ENCODE results near the gene MSI2. TPM values are rescaled to one million over a fixed set of nuclear protein-coding genes. Genes with fewer than 3 reads are reported as not detected.

MSI2 gene
- polyA plus RNA-seq, 1 experiment, result 9.2 TPM

- H3K4me3 ChIP-seq (ENCODE audit: low read depth, low read length), result no peak overlapping the region
- peaks cover 11% of the 10 kb centered on the region for H3K27me3 ChIP-seq (ENCODE audit: control insufficient read depth, insufficient read depth, low read length)
- DNase-seq (ENCODE audit: low read depth), result no peak
- CTCF ChIA-PET, result interaction anchor here (0.6 kb wide), 1 partner anchor 92 kb away, joined by 4 read pairs; no protein-coding TSS in a partner anchor
- no peaks in the 10 kb centered on the region for H3K36me3 ChIP-seq (ENCODE audit: control insufficient read depth, insufficient read depth, low read length)
- no peak for TF ChIP-seq CTCF (IDR thresholded peaks at IDR 0.05; ENCODE audit: insufficient read depth, low read depth, low read length)
- POLR2A ChIA-PET, result no interaction called here
Observed at GRCh38 chr17:57701124-57701523, 444.8 kb downstream of the MSI2 start.

GRCh38 chr17:57703273-57703672, 446.9 kb downstream of the MSI2 start:
- ChIA-PET POLR2A (no interaction called here), CTCF (no interaction called here)
- Histone ChIP-seq H3K27me3 (ENCODE audit: control insufficient read depth, insufficient read depth, low read length) (peaks cover 20% of the 10 kb centered on the region), H3K36me3 (ENCODE audit: control insufficient read depth, insufficient read depth, low read length) (no peaks in the 10 kb centered on the region), H3K4me3 (ENCODE audit: low read depth, low read length) (no peak overlapping the region)
- no peak for TF ChIP-seq CTCF (IDR thresholded peaks at IDR 0.05; ENCODE audit: insufficient read depth, low read depth, low read length)
- DNase-seq (ENCODE audit: low read depth), result no peak

- TF ChIP-seq CTCF (IDR thresholded peaks at IDR 0.05; ENCODE audit: insufficient read depth, low read depth, low read length), result no peak
- H3K4me3 ChIP-seq (ENCODE audit: low read depth, low read length), result no peak overlapping the region
- peaks cover 21% of the 10 kb centered on the region for H3K27me3 ChIP-seq (ENCODE audit: control insufficient read depth, insufficient read depth, low read length)
- CTCF ChIA-PET, result interaction anchor here (1.0 to 1.8 kb wide), 2 partner anchors 32 to 107 kb away, joined by 4 to 6 read pairs; no protein-coding TSS in a partner anchor
- no peak for DNase-seq (ENCODE audit: low read depth)
- no peaks in the 10 kb centered on the region for H3K36me3 ChIP-seq (ENCODE audit: control insufficient read depth, insufficient read depth, low read length)
- POLR2A ChIA-PET, result no interaction called here
Observed at GRCh38 chr17:57704448-57704847, 448.1 kb downstream of the MSI2 start.

DNA sequence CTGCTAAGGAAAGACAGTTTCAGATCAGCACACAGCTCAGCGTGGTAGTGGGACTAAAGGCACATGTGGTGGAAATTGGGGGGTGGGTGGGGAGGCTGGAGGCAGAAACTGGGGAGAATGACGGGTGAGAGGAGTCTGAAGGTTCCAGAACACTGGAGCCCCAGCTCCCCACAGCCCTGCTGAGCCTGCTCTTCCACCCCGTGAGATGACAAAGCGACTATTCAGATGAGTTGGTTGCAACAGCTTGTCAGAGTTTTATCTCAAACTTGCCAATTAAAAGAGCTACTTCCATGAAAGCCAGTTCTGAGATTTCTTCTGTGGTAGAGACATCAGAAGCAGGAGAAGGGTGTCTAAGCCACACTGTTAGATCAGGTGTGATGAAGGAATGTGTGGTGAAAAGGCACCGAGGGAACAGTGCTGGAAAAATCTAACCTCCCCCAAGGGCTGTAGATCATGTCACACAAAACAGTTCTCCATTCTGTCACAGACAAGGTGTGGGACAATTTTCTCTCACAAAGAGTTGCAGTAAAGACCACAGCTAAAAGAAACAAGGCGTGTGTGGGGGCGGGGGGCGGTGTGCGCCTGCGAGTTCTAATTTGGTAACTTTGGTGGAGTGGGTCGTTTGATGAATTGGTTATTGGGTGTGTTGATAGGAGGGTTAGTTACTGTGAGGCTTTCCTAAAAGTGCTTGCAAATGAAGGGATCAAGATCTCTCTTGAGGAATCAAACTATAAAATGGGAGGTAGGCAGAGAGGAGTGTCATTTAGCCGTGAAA, 449.8 kb downstream of the MSI2 start:
- DNase-seq (ENCODE audit: low read depth), result no peak
- Histone ChIP-seq H3K4me3 (ENCODE audit: low read depth, low read length) (no peak overlapping the region), H3K27me3 (ENCODE audit: control insufficient read depth, insufficient read depth, low read length) (peaks cover 14% of the 10 kb centered on the region), H3K36me3 (ENCODE audit: control insufficient read depth, insufficient read depth, low read length) (no peaks in the 10 kb centered on the region)
- ChIA-PET CTCF (interaction anchor here (0.7 to 2.1 kb wide), 4 partner anchors 10 to 463 kb away, joined by 4 to 9 read pairs (median 6); no protein-coding TSS in a partner anchor), POLR2A (no interaction called here)
- TF ChIP-seq CTCF (IDR thresholded peaks at IDR 0.05; ENCODE audit: insufficient read depth, low read depth, low read length), result no peak

GRCh38 chr17:57706761-57707160, 450.4 kb downstream of the MSI2 start:
- no peak overlapping the region for H3K4me3 ChIP-seq (ENCODE audit: low read depth, low read length)
- no peak for DNase-seq (ENCODE audit: low read depth)
- peaks cover 14% of the 10 kb centered on the region for H3K27me3 ChIP-seq (ENCODE audit: control insufficient read depth, insufficient read depth, low read length)
- POLR2A ChIA-PET, result no interaction called here
- CTCF ChIA-PET, result interaction anchor here (1.0 to 2.1 kb wide), 3 partner anchors 9 to 464 kb away, joined by 3 to 9 read pairs (median 5); no protein-coding TSS in a partner anchor
- no peaks in the 10 kb centered on the region for H3K36me3 ChIP-seq (ENCODE audit: control insufficient read depth, insufficient read depth, low read length)
- TF ChIP-seq CTCF (IDR thresholded peaks at IDR 0.05; ENCODE audit: insufficient read depth, low read depth, low read length), result no peak
